ENCODE measurements around the gene FAM90A1.
"Not testable (repeated sequence)": the region's sequence is repeated elsewhere in the genome, so short reads cannot be mapped to it uniquely, and the experiment has no call there.

FAM90A1 gene

GRCh38 chr12:8226992-8227731 is at the start of gene FAM90A1:
TSS of gene FAM90A1 (minus strand) at chr12:8227618. CDS start at chr12:8224832, 2,786 bp downstream.
- not testable (repeated sequence) for DNase-seq (ENCODE audit: insufficient read length, low spot score); FAIRE-seq

GRCh38 chr12:8276397-8276796 is 49.0 kb upstream of the FAM90A1 start:
- not testable (repeated sequence) for DNase-seq (ENCODE audit: insufficient read length, low spot score); FAIRE-seq

- not testable (repeated sequence) for FAIRE-seq
Measured at GRCh38 chr12:8266706-8267105, 39.3 kb upstream of the FAM90A1 start.

GRCh38 chr12:8264236-8264635 is 36.8 kb upstream of the FAM90A1 start:
- FAIRE-seq; DNase-seq (ENCODE audit: insufficient read length, low spot score): not testable (repeated sequence)

More at GRCh38 chr12:8266706-8267105, 39.3 kb upstream of the FAM90A1 start:
- not testable (repeated sequence) for DNase-seq (ENCODE audit: insufficient read length, low spot score)

- DNase-seq (ENCODE audit: insufficient read length, low spot score); FAIRE-seq: not testable (repeated sequence)
Measured at GRCh38 chr12:8261111-8261554, 33.7 kb upstream of the FAM90A1 start.

GRCh38 chr12:8256356-8256755 is 28.9 kb upstream of the FAM90A1 start:
- DNase-seq (ENCODE audit: insufficient read length, low spot score); FAIRE-seq: not testable (repeated sequence)

GRCh38 chr12:8254705-8255104 is 27.3 kb upstream of the FAM90A1 start:
- FAIRE-seq; DNase-seq (ENCODE audit: insufficient read length, low spot score): not testable (repeated sequence)

- DNase-seq (ENCODE audit: insufficient read length, low spot score); FAIRE-seq: not testable (repeated sequence)
Measured at GRCh38 chr12:8252056-8252818, 24.8 kb upstream of the FAM90A1 start.

- not testable (repeated sequence) for DNase-seq (ENCODE audit: insufficient read length, low spot score); FAIRE-seq
Measured at GRCh38 chr12:8251616-8252015, 24.2 kb upstream of the FAM90A1 start.

GRCh38 chr12:8246941-8247535 is 19.6 kb upstream of the FAM90A1 start:
- DNase-seq (ENCODE audit: insufficient read length, low spot score): peak; percentile 8
- FAIRE-seq: not testable (repeated sequence)

- not testable (repeated sequence) for FAIRE-seq; DNase-seq (ENCODE audit: insufficient read length, low spot score)
Measured at GRCh38 chr12:8243682-8244161, 16.3 kb upstream of the FAM90A1 start.

- not testable (repeated sequence) for FAIRE-seq
- peak; percentile 78 for DNase-seq (ENCODE audit: insufficient read length, low spot score)
Measured at GRCh38 chr12:8242880-8243681, 15.7 kb upstream of the FAM90A1 start.

GRCh38 chr12:8242622-8242879 is 15.1 kb upstream of the FAM90A1 start:
- DNase-seq (ENCODE audit: insufficient read length, low spot score): not testable (repeated sequence)

GRCh38 chr12:8241917-8242621 is 14.7 kb upstream of the FAM90A1 start:
- not testable (repeated sequence) for FAIRE-seq; DNase-seq (ENCODE audit: insufficient read length, low spot score)

More at GRCh38 chr12:8242622-8242879, 15.1 kb upstream of the FAM90A1 start:
- FAIRE-seq: not testable (repeated sequence)

GRCh38 chr12:8240340-8241114 is 13.1 kb upstream of the FAM90A1 start:
- not testable (repeated sequence) for DNase-seq (ENCODE audit: insufficient read length, low spot score); FAIRE-seq

GRCh38 chr12:8237031-8237430 is 9.6 kb upstream of the FAM90A1 start:
- FAIRE-seq; DNase-seq (ENCODE audit: insufficient read length, low spot score): not testable (repeated sequence)

- FAIRE-seq; DNase-seq (ENCODE audit: insufficient read length, low spot score): not testable (repeated sequence)
Measured at GRCh38 chr12:8235316-8236157, 8.1 kb upstream of the FAM90A1 start.

GRCh38 chr12:8234746-8235145 is 7.3 kb upstream of the FAM90A1 start:
- FAIRE-seq; DNase-seq (ENCODE audit: insufficient read length, low spot score): not testable (repeated sequence)

All from HTR-8/SVneo (cell line).